ENCODE data around the gene IL9.

The IL9 gene

GRCh38 chr5:135877570-135878155 lies 18.0 kb downstream of the IL9 start:
- in situ Hi-C loops (cut with MboI; ENCODE audit: low pct_unique_long_range_greater_than_20kb, low sequenced_read_pairs, unreplicated experiment) = loop anchor here (25.0 kb wide), 1 partner anchor 535 kb away; no protein-coding TSS in a partner anchor

GRCh38 chr5:135876146-135876545 lies 19.5 kb downstream of the IL9 start:
- no peak for DNase-seq (ENCODE audit: low spot score)
- in situ Hi-C loops (cut with MboI; ENCODE audit: low pct_unique_long_range_greater_than_20kb, low sequenced_read_pairs, unreplicated experiment) = loop anchor here (25.0 kb wide), 1 partner anchor 536 kb away; no protein-coding TSS in a partner anchor
- TF ChIP-seq CTCF (IDR thresholded peaks at IDR 0.05; ENCODE audit: extremely low read depth, insufficient read depth, missing control alignments) = no peak

More at GRCh38 chr5:135877570-135878155, 18.0 kb downstream of the IL9 start:
- DNase-seq (ENCODE audit: low spot score) = no peak
- no peak for TF ChIP-seq CTCF (IDR thresholded peaks at IDR 0.05; ENCODE audit: extremely low read depth, insufficient read depth, missing control alignments)

GRCh38 chr5:135875567-135875966 lies 20.1 kb downstream of the IL9 start:
- TF ChIP-seq CTCF (IDR thresholded peaks at IDR 0.05; ENCODE audit: extremely low read depth, insufficient read depth, missing control alignments) = no peak
- DNase-seq (ENCODE audit: low spot score) = no peak
- in situ Hi-C loops (cut with MboI; ENCODE audit: low pct_unique_long_range_greater_than_20kb, low sequenced_read_pairs, unreplicated experiment) = loop anchor here (25.0 kb wide), 1 partner anchor 537 kb away; no protein-coding TSS in a partner anchor

- no peak for DNase-seq (ENCODE audit: low spot score)
- no peak for TF ChIP-seq CTCF (IDR thresholded peaks at IDR 0.05; ENCODE audit: extremely low read depth, insufficient read depth, missing control alignments)
- in situ Hi-C loops (cut with MboI; ENCODE audit: low pct_unique_long_range_greater_than_20kb, low sequenced_read_pairs, unreplicated experiment) = no loop called here
Measured at GRCh38 chr5:135874461-135874860, 21.2 kb downstream of the IL9 start.

GRCh38 chr5:135873831-135874230 lies 21.8 kb downstream of the IL9 start:
- no peak for TF ChIP-seq CTCF (IDR thresholded peaks at IDR 0.05; ENCODE audit: extremely low read depth, insufficient read depth, missing control alignments)
- DNase-seq (ENCODE audit: low spot score) = no peak
- in situ Hi-C loops (cut with MboI; ENCODE audit: low pct_unique_long_range_greater_than_20kb, low sequenced_read_pairs, unreplicated experiment) = no loop called here

- no peak for TF ChIP-seq CTCF (IDR thresholded peaks at IDR 0.05; ENCODE audit: extremely low read depth, insufficient read depth, missing control alignments)
- in situ Hi-C loops (cut with MboI; ENCODE audit: low pct_unique_long_range_greater_than_20kb, low sequenced_read_pairs, unreplicated experiment) = no loop called here
Measured at GRCh38 chr5:135871268-135871915, 24.2 kb downstream of the IL9 start.

More at GRCh38 chr5:135871268-135871915, 24.2 kb downstream of the IL9 start:
- DNase-seq (ENCODE audit: low spot score) = no peak
